VCaP (cell line): ENCODE results near the gene RUFY3.
A peak's percentile ranks its signal among the peaks of the same experiment; 100 is the strongest.

ENCODE experiments used
- H3K27ac ChIP-seq: fragments of 450-650 bp; 2 replicates; pipeline ENCODE4 v1.5.1; 2017
- TF ChIP-seq, protein P1 (sequence below): fragments of 450-650 bp; conservative IDR thresholded peaks from 2 replicates; pipeline ENCODE4 v1.5.1; 2017; ENCODE audit warnings: mild to moderate bottlenecking, moderate library complexity

Gene RUFY3

DNA sequence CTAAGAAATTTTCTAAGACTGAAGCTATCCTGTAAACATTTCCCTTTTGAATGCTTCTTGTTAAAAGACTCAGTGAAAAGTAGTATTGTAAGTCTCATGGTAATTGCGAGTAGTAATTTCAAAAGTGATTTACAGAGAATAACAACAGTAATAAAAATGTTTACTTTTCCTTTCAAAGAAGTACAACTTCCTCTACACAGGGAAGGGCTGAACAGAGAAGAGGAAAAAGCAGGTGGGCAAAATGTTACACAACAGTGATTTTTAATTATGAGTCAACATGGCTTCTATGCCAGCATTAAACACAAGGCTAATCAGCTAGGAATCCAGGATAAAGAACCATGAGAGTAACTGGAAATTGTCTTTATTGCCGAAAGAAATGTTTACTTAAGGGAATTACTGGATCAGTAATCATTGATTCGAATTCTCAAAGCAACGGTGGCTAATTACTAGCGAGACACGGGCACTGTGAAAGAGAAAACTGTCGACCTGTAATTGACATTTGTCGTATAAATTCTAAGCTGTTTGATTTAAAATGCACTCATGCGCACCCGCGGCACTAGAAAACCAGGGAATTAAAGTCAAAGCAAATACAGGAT lies 18.0 kb upstream of the RUFY3 start:
- H3K27ac ChIP-seq = peak overlapping the region; percentile 98
- TF ChIP-seq, protein P1, sequence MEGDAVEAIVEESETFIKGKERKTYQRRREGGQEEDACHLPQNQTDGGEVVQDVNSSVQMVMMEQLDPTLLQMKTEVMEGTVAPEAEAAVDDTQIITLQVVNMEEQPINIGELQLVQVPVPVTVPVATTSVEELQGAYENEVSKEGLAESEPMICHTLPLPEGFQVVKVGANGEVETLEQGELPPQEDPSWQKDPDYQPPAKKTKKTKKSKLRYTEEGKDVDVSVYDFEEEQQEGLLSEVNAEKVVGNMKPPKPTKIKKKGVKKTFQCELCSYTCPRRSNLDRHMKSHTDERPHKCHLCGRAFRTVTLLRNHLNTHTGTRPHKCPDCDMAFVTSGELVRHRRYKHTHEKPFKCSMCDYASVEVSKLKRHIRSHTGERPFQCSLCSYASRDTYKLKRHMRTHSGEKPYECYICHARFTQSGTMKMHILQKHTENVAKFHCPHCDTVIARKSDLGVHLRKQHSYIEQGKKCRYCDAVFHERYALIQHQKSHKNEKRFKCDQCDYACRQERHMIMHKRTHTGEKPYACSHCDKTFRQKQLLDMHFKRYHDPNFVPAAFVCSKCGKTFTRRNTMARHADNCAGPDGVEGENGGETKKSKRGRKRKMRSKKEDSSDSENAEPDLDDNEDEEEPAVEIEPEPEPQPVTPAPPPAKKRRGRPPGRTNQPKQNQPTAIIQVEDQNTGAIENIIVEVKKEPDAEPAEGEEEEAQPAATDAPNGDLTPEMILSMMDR = no peak

DNA sequence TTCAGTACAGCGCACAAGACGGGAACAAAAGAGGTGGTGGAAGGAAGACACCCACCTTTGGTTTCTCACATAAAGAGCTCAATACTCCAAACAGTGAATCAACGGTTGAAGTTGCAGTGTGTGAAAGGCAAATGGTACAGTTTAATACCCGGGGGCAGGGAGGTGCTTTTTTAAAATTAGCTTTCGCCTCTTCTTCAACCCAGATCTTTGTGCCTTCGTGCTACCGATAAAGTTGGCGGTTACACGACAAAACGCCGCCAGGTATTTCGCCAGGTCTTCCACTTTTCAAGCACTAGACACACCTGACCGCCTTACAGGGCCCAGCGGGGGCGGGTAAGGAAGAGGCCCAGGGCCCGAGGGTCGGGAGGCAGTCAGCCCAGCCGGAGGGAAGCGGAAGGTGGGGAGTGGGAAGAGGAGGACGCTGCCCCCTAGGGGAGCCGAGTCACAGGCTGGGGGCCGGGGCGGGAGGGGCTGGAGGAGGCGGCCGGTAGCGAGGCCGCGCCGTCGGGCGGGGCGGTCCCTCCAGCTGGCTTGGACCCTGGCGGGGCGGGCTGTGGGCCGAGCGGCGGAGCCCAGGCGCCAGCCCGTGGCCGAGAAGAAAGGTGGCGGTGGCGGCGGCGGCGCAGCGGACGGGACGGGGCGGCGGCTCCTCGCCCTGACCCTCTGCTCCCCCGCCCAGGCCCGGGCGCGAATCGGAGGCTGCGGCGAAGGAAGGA lies 17.4 kb upstream of the RUFY3 start:
- TF ChIP-seq, protein P1 = peak; percentile 67
- peak overlapping the region; percentile 98 for H3K27ac ChIP-seq

DNA sequence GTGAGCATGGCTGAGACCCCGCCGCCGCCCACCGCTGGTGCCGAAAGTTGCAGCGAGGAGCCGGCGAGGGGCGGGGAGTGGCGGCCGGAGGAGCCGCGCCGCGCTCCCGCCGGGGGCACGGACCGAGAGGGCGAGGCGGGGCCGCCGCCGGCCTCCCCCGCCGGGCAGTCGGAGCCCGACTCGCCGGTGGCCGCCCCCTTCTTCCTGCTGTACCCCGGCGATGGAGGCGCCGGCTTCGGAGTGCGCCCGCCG lies 16.9 kb upstream of the RUFY3 start:
- TF ChIP-seq, protein P1 = no peak
- H3K27ac ChIP-seq = peak overlapping the region; percentile 98

DNA sequence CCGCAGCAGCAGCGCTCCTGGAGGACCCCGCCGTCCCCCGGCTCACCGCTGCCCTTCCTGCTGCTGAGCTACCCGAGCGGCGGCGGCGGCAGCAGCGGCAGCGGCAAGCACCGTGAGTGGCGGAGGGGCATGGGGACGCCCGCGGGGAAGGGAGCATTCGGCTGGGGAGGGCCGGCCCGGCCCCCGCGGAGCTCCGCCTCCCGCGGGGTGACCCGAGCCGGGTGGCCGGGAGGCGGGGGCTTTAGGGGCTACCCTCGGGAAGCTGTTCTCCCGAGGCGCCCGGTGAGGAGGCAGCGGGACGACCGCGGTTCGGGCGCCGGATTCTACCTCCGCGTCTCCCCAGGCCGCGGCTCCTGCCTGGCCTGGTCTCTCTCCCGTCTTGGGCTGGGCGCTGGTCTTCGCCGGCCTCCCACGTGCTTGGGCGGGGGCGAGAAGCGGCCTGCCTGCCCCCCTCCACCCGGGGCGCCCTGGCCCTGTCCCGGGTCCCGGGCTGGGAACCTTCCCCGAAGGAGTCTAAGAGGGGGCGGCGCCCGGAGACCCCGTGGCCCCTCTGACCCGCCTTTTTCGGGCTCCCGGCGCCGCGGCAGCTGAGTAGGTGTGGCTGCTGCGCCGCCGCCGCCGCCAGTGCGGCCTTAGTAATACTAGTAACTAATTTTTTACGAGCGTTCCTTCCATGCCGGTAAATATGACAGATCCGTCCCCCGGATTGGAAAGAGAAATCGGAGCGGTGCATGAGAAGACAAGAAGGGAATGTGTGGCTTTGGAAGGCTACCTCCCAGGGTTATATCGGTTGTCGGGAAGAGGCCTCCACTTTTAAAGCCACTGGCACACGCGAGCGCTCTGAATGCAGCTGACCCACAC lies 16.4 kb upstream of the RUFY3 start:
- H3K27ac ChIP-seq = peak overlapping the region; percentile 98
- TF ChIP-seq, protein P1 = no peak

DNA sequence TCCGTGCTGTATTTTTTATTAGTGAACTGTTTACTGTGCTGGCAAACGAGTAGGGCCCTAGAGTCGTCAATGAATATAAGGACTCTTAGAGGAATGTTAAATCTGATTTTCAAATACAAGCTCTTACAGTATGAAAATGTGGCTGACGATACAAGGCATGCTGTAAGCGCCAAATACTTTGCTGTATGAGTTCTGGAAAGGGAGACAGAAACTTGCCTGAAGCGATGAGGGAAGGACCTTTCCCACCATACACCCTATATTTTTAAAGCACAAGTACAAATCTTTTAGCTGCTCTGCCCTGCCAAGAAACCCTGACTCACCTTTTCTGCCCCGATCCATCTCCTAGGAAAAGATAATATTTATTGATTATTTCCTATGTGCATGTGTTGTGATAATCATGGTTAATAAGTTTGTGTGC lies 15.7 kb upstream of the RUFY3 start:
- peak overlapping the region; percentile 98 for H3K27ac ChIP-seq
- TF ChIP-seq, protein P1 = no peak

- TF ChIP-seq, protein P1 = no peak
- peak overlapping the region; percentile 98 for H3K27ac ChIP-seq
Observed at GRCh38 chr4:70706516-70706915, 15.2 kb upstream of the RUFY3 start.

GRCh38 chr4:70709611-70710205 lies 12.1 kb upstream of the RUFY3 start:
- TF ChIP-seq, protein P1 = no peak
- peak overlapping the region; percentile 82 for H3K27ac ChIP-seq
